Ovary (tissue), 9 donors: ENCODE data around the gene CYP2W1. TPM values are rescaled to one million over a fixed set of nuclear protein-coding genes. Genes with fewer than 3 reads are reported as not detected.
"Not testable (repeated sequence)": the region's sequence is repeated elsewhere in the genome, so short reads cannot be mapped to it uniquely, and the experiment has no call there.

Source experiments
- DNase-seq, 5 donors: peaks; one replicate each; pipeline ENCODE4 v3.0.0-alpha.2; 2019 to 2020
- H3K27ac ChIP-seq, 2 donors: fragments of 200-600 bp; one replicate each; pipeline versions ENCODE4 v1.5.1 to v1.8.0; 2019 to 2022
- H3K27me3 ChIP-seq: fragments of 200-600 bp; one replicate; pipeline ENCODE4 v1.8.0; 2022
- H3K36me3 ChIP-seq: fragments of 200-600 bp; sonication (generic); one replicate; pipeline ENCODE4 v1.5.1; 2019
- H3K4me1 ChIP-seq: one replicate; pipeline ENCODE4 v1.8.1; 2013; ENCODE audit warnings: mild to moderate bottlenecking, moderate library complexity; ENCODE audit not compliant: insufficient read depth
- H3K4me3 ChIP-seq: fragments of 200-600 bp; sonication (generic); one replicate; pipeline ENCODE4 v1.5.1; 2017
- H3K9me3 ChIP-seq, 2 donors: fragments of 200-600 bp in 1 of 2; sonication (generic) in 1 of 2; one replicate each; pipeline versions ENCODE4 v1.5.1 to v1.8.1; 2013 to 2019; ENCODE audit warnings: mild to moderate bottlenecking in 1 of 2, moderate library complexity in 1 of 2
- EP300 ChIP-seq: sonication (generic); formaldehyde crosslinking; IDR thresholded peaks from one replicate; pipeline ENCODE4 v1.6.1; 2017; ENCODE audit warnings: antibody characterized with exemption
- POLR2A ChIP-seq: fragments of 450-650 bp; IDR thresholded peaks from one replicate; pipeline ENCODE4 v1.6.1; 2017; ENCODE audit warnings: antibody characterized with exemption, mild to moderate bottlenecking, moderate library complexity
- whole genome bisulfite sequencing, 3 donors: extraction: QIAGEN DNeasy Blood & Tissue Kit in 1 of 3; methylation state at CpG; one replicate each; pipeline versions ENCODE4 v1.1.5 to v1.1.7; 2013 to 2017; 5-methylcytosine and 5-hydroxymethylcytosine counted together
- intact Hi-C, 4 donors: fragments of 100-400 bp; cut with DNase I; formaldehyde crosslinking; loops; one replicate each; pipeline versions ENCODE4 v1.11.0 to v1.15.1; 2022 to 2023
- polyA plus RNA-seq, 2 donors: library from polyadenylated mRNA; stranded (reverse); fragments of 200-250 nt in 1 of 2; fragments of 350-450 nt in 1 of 2; fragmentation: Illumina TruSeq in 1 of 2; extraction: RNeasy Lipid Tissue Mini Kit (QIAGEN cat#74804) in 1 of 2; gene quantifications; one replicate each; pipeline ENCODE4 v1.2.3, GENCODE V29; 2013 to 2014
- total RNA-seq, 7 donors: library from RNA; depleted of rRNA in 2 of 7; stranded (reverse); fragments of >200 nt in 2 of 7; fragmentation: NEBNext Ultra II Directional in 3 of 7; extraction: Animal tissue kit (Norgen Biotek cat#: 25700) in 3 of 7; gene quantifications; one replicate each; pipeline versions ENCODE4 v1.1.0 to v1.2.4, GENCODE V29; 2016 to 2023
- TF ChIP-seq, protein P1 (sequence below), 3 donors: fragments of 450-650 bp in 2 of 3; fragments of 200-600 bp in 1 of 3; IDR thresholded peaks; one replicate each; pipeline versions ENCODE4 v1.5.1 to v1.8.0; 2016 to 2022; ENCODE audit warnings: antibody characterized with exemption in 3 of 3, mild to moderate bottlenecking in 1 of 3
- donor health status: DM: no; HTN: no; CAD: no; lungs with moderate emphysema.
- donor health status: DM: no; HTN: no; CAD: no.
- donor health status: Bipolar disorder and iron deficiency.
- donor health status: DM: yes; HTN: yes; CAD: no.
- donor health status: DM: no; HTN: no; CAD: no.
- donor health status: DM: yes; HTN: yes; CAD: no.

The CYP2W1 gene
- total and polyA plus RNA-seq, 9 donors: 0.64 to 5.2 (median 2.7) TPM; not detected in 2

DNA sequence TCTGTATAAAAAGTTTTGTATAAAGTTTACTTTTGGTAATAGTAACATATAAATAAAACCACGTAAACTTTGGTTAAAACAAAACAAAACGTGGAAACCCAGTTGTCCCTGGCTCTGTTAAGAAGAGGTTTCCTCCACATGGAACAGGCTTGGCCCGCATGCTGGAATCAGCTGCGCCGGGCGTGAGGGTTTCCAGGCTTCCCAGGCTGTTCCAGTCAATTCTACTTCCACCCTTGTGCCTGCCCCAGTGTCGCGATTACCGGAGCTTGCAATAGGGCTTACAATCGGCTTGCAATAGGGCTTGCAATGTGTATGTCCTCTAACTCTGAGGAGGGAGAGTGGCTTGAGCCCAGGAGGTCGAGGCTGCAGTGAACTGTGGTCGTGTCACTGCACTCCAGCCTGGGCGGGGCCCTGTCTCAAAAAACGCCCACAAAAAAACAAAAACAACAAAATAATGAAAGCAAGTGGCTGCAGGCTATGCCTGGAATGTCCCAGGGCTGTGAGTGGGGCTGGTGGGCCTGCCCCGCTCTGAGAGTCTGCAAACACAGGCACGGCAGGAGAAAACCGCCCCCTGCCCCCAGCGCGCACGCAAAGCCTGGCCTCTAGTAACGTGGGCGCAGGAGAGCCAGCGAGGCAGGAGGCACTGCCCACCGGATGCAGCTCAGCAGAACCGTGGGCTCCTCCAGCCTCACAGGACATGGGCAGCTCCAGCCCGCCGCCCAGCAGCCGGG, 16.3 kb downstream of the CYP2W1 start:
- 81 to 89% (median 83%) methylated on average over 28 of the region's 28 CpGs for WGBS, 3 donors
- intact Hi-C loops: loop anchor here in 1 of 4 donors (10.0 kb wide), 1 partner anchor 175 kb away; no protein-coding TSS in a partner anchor
- Histone ChIP-seq H3K36me3 (no peaks in the 10 kb centered on the region), H3K27ac (no peak overlapping the region), H3K9me3 (no peaks in the 10 kb centered on the region), H3K4me1 (no peaks in the 10 kb centered on the region), H3K27me3 (no peaks in the 10 kb centered on the region), H3K4me3 (no peak overlapping the region)
- DNase-seq: no peak
- no peak for TF ChIP-seq POLR2A
- TF ChIP-seq EP300: no peak
- TF ChIP-seq, protein P1, sequence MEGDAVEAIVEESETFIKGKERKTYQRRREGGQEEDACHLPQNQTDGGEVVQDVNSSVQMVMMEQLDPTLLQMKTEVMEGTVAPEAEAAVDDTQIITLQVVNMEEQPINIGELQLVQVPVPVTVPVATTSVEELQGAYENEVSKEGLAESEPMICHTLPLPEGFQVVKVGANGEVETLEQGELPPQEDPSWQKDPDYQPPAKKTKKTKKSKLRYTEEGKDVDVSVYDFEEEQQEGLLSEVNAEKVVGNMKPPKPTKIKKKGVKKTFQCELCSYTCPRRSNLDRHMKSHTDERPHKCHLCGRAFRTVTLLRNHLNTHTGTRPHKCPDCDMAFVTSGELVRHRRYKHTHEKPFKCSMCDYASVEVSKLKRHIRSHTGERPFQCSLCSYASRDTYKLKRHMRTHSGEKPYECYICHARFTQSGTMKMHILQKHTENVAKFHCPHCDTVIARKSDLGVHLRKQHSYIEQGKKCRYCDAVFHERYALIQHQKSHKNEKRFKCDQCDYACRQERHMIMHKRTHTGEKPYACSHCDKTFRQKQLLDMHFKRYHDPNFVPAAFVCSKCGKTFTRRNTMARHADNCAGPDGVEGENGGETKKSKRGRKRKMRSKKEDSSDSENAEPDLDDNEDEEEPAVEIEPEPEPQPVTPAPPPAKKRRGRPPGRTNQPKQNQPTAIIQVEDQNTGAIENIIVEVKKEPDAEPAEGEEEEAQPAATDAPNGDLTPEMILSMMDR (IDR thresholded peaks at IDR 0.05): no peak

- Histone ChIP-seq H3K27me3 (no peaks in the 10 kb centered on the region), H3K9me3 (no peaks in the 10 kb centered on the region), H3K27ac (no peak overlapping the region), H3K36me3 (no peaks in the 10 kb centered on the region), H3K4me3 (no peak overlapping the region), H3K4me1 (no peaks in the 10 kb centered on the region)
- DNase-seq: peak in 1 of 5 donors; percentile 19
- TF ChIP-seq, protein P1 (IDR thresholded peaks at IDR 0.05): no peak
- TF ChIP-seq POLR2A: no peak
- no peak for TF ChIP-seq EP300
- 86 to 91% (median 88%) methylated on average over 43 to 52 of the region's 52 CpGs for WGBS, 3 donors
- intact Hi-C loops: loop anchor here in 1 of 4 donors (10.0 kb wide), 1 partner anchor 175 kb away; no protein-coding TSS in a partner anchor
Observed at GRCh38 chr7:999941-1000935, 17.3 kb downstream of the CYP2W1 start.

- H3K4me1 ChIP-seq, H3K4me3 ChIP-seq, H3K27me3 ChIP-seq, H3K9me3 ChIP-seq, H3K27ac ChIP-seq, H3K36me3 ChIP-seq, intact Hi-C loops, DNase-seq: not testable (repeated sequence)
- 85 to 90% (median 88%) methylated on average over 13 to 14 of the region's 14 CpGs for WGBS, 3 donors
Observed at GRCh38 chr7:1001069-1001770, 18.2 kb downstream of the CYP2W1 start.

GRCh38 chr7:1002026-1002425, 19.0 kb downstream of the CYP2W1 start:
- H3K27me3 ChIP-seq, H3K4me3 ChIP-seq, H3K4me1 ChIP-seq, H3K36me3 ChIP-seq, DNase-seq, H3K27ac ChIP-seq, H3K9me3 ChIP-seq, intact Hi-C loops: not testable (repeated sequence)
- WGBS, 3 donors: 84 to 100% (median 93%) methylated on average over 4 of the region's 4 CpGs

DNA sequence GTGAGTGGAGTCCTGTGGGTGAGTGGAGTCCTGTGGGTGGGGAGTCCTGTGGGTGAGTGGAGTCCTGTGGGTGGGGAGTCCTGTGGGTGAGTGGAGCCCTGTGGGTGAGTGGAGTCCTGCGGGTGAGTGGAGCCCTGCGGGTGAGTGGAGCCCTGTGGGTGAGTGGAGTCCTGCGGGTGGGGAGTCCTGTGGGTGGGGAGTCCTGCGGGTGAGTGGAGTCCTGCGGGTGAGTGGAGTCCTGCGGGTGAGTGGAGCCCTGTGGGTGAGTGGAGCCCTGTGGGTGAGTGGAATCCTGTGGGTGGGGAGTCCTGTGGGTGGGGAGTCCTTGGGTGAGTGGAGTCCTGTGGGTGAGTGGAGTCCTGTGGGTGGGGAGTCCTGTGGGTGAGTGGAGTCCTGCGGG, 19.5 kb downstream of the CYP2W1 start:
- H3K9me3 ChIP-seq, intact Hi-C loops, H3K4me1 ChIP-seq, DNase-seq, H3K27ac ChIP-seq, H3K4me3 ChIP-seq, H3K27me3 ChIP-seq, H3K36me3 ChIP-seq: not testable (repeated sequence)
- 58 to 92% (median 72%) methylated on average over 4 to 7 of the region's 7 CpGs for WGBS, 3 donors
